HG02798 (cell line): ENCODE results near the gene CEMIP.

ENCODE experiments used
- ATAC-seq: cut with Tn5 transposase; IDR thresholded peaks from one replicate; pipeline ENCODE4 v1.9.1; 2021; ENCODE audit warnings: mild to moderate bottlenecking; ENCODE audit not compliant: unreplicated experiment, poor library complexity

CEMIP gene

DNA sequence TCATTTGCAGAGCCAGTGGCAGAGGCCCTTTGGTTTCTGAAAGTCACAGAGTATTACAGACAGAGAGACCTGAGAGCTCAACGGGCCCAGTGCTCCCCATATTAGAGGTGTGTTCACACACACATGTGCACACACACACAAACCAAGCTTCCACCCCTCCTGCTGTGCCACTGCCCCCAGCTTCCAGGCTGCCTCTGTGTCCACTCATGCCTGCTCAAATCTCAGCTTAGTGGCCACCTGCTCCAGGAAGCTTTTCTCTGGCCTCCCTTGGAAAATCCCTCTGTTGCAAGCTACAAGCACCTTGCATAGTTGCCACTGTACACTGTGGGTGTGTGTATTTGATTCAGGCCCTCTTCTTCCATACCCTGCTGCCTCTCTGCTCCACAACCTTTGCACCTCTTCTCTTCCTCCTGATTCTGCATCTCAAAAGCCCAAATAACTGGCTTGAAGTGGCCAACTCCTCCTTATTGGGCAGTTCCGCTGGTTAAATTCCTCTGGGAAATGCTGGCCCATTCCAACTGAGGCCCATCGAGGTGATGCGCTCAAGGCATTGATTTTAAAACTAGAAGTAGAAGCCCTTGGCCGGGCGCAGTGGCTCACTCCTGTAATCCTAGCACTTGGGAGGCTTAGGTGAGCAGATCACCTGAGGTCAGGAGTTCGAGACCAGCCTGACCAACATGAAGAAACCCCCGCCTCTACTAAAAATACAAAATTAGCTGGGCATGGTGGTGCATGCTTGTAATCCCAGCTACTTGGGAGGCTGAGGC lies 187.4 kb downstream of the CEMIP start:
- ATAC-seq = no peak

DNA sequence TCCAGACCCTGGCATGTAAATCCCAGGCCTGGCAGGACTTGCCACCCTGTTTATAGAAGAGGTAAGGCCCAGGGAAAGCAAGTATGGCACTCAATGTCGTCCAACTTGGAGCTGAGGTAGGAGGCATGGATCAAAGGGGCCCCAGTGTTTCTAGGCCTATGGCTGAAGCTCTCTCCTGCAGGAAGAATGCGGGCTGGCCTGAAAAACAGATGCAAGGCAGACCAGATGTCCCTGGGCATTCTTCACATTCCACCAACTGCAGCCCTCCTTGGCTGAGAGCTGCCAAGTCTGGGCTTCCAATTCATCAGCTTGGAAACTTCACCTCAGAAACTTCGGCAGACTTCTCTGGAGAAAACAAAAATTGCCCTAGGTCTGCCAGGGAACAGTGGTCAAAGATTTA lies 188.3 kb downstream of the CEMIP start:
- ATAC-seq = no peak

DNA sequence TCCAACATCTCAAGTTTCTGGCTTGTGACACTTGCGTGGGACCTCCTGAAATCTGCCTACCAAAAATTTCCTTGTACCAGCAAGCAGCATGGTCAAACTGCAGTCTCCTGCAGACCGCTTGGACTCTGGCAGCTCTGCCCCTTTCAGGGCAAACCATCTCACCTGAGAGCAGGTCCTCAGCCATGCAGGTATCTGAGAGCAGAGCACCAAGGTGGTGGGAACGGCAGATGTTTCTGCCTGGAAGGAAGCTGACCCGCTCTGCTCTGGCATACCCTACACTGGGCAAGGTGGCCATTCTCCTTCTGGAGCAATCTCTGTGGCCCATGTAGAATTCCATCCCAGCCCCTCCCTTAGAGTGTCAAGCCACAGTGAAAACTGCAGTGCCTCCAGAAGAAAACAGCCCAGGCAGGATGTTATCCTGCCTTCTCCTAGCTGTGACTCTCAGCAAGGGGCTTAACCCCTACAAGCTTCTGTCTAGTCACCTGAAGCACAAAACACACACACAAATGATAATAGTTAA lies 188.9 kb downstream of the CEMIP start:
- no peak for ATAC-seq

DNA sequence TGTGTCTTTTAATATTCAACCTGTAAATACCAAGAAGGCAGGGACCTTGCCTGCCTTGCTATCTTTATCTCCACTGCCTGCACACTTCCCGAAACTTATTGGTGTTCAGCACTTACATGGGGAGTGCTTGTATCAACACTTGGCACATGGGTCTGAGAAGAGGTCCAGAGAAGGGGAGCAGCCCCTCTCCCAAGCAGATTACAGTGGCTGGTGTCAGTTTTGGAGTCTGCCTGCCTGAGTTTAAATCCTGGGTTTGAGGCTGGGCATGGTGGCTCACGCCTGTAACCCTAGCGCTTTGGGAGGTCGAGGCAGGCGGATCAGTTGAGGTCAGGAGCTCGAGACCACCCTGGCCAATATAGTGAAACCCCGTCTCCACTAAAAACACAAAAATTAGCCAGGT lies 190.1 kb downstream of the CEMIP start:
- no peak for ATAC-seq

DNA sequence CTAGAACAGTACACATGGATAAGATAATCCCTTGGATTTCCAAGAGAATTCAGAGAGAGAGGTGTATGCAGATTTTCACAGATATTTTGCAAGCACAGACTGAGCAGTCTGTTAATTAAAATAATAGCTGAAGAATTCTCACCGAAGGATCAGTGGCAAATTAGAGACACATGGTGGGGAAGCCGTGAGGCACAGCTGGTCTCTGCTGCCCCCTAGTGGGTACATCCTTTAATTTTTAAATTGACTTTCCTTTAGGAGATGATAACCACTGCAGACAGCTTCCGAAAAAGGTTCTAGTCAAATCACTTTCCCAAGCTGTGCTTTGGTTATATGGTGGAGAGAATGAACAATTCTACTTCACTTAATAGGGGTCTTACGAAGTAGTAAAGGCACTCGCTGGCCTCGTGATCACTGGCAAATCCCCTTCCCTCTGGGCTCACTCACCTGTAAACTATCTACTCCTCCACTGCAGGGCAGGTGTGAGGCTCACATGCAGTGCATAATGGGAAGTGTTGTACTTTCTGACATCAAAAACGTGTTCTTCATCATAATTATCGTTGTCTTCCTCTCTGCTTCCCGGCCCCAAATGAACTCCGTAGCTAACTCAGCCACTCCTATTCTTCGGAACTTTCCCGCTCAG lies 191.0 kb downstream of the CEMIP start:
- ATAC-seq = peak; percentile 53

DNA sequence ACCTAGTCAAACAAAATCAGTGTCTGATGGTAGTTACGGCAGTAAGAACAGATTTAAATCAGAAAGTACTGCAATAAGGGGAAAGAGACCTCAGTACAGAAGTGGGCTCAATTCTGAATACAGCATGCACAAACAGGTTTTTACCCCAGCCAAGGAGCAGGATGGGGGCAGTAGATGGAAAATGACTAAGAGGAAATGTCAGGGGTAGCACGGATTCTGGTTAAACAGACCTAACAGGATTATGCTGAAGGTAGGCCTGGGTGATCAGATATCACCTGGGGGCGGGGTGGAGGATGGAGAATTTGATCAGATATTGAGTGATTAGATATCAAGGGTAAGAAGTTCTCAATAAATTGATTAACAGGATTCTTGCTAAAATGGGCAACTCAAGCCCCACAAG lies 191.5 kb downstream of the CEMIP start:
- no peak for ATAC-seq

DNA sequence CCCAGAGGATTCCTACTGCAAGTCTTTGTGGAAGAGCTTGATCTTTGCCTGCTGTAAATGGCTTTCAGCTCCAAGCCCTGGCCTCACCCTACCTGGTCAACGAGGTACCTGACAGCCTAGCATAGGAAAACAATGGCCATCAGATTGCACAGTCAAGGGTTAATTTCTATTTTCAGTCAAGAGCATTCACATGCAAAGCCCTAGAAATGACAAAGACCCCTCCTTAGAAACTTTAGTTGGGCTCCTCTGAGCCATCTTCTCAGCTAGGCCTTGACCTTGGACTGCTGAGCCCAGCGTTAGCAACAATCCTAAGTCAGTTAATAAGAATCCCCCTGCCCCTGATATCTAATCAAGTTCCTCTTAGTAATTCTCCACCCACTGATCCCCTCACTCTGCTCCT lies 192.0 kb downstream of the CEMIP start:
- no peak for ATAC-seq

DNA sequence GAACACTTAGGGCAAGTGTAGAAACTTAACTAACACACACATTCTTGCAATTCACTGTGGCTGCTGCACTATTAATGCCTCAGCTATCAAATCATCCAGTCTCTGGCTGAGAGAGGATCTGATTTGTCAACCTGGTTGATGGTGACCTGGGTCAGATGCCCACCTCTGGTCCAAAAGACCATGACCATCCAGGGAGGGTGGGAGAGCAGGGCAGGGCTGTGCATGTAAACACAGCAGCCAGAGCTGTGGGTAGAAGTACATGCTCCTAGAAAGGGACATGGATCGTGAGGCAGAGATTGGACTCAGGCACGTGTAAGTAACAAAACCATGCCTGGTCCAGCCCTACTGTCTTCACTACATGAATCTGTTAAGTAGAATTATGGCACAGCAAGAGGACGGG lies 193.1 kb downstream of the CEMIP start:
- ATAC-seq = no peak

DNA sequence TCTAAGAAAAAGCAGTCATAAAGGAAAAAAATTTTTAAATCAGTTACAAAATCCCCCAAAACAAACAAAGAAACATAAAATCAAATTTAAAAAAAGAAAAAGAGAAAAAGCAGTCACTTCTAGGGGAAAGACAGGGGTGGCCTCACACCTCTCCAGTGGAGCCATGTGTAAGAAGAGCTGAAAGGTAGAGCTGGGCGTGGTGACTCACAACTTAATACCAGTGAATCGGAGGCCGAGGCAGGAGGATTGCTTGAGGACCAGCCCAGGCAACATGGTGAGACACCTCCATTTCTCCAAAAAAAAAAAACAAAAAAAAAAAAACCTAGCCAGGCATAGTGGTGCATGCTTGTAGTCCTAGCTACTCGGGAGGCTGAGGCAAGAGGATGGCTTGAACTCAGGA lies 195.7 kb downstream of the CEMIP start:
- no peak for ATAC-seq

DNA sequence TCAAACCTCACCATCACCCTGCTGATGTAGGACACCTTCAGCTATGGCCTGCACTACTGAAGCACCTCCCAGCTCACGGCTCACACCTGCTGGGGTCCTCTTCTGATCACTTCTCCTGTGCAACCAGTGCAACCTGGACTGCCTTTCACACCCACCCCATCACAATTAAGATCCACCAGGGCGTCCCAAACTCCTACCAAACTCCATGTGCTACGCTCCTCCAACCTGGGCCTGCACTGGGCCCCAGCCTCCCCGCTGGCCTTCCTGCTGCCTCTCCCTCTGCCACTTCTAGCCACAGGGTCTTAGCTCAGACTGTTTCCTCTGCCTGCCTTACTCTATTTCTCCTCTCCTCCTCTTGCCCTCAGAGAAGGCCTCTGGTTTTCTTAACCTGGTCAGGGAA lies 197.7 kb downstream of the CEMIP start:
- no peak for ATAC-seq

DNA sequence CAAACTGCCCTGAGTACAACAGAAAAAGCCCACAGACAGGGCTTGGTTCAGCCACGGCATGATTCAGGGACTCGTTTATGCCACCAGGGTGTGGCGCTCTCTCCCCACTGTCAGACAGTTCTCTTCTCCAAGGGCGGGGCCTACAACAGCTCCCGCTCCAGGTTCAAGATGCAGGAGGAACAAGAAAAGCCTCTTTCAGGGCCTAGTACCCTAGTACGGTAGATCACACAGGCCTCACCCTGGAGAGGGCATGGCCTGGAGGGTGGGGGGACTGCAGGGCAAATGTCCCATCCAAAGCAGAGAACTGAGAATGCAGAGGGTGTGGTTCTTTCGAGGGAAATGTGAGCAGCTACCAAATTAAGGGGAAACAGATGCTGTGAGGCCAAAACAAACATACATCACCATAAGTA lies 198.5 kb downstream of the CEMIP start:
- ATAC-seq = no peak

DNA sequence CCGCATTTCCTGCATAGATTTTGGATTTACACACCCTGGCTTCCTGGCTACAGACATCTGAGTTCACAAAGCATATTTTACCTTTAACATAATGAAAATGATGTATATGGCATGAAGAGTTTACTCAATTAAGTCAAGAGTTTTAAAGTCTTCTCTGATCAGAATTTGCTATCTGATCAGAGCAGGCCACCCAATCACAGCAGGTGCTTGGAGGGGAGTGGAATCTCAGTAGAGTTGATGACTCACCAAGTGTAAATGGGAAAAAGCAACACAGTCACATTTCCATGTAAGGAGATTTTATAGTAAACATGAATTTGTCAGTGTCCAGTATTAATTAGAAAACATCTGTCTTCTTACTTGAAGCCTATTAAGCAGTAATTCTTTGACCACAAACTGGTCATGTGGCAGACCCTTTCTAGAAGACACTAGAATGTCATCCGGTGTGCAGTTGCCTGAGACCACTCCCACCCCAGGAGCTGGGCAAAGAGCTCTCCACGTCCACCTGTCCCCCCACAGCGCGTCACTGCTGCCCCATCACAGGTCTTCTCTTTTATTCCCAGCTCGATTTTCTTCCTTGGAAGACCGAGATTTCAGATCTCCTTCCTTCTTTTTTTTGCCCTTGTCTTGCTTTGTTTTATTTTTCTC lies 199.6 kb downstream of the CEMIP start:
- ATAC-seq = no peak

DNA sequence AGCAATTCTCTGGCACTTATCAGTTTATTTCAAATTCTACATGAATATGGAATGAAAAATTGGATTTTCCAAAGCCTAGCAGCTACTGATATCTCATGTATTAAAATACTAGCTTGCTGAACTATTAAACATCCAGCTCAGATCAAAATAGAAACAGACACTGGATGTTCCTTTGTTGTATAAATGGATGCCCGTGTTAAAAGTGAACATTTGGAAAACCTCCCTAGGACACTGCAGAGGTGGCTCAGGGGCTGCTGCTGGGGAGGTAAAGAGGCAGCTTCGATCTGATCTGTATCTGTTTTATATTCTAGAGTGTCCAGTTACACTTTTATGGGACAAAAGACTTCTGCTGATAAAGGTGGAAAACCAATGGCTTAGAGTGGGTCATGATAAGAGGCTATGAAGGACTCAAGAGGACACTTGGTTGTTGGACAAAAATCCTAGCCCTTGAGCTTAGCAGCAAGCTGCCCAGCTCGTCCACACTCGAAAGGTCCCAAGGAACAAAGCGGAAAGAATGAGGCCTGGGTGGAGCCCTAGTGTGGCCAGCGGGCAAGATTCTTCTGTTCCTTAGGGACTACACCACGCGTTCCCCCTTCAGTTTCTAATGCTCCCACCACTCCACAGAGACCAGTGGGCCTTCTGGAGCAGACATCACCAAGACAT lies 200.5 kb downstream of the CEMIP start:
- ATAC-seq = no peak

DNA sequence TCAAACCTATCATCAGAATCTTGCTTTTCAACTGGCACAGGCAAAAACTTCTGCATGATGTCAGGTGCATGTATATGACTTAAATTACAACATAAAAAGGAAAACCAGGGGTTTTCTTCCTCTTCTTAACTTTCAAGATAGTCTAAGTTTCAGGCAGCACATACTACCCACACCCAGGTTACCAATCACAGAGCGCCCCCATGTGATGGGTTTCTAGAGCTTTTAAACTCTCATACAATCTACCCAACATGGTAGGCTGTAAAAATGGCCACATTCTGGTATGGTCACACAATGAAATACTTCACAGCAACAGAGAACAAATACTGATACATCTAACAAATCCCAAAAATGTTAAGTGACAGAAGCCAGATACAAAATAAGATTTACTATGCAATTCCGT lies 203.0 kb downstream of the CEMIP start:
- ATAC-seq = no peak

DNA sequence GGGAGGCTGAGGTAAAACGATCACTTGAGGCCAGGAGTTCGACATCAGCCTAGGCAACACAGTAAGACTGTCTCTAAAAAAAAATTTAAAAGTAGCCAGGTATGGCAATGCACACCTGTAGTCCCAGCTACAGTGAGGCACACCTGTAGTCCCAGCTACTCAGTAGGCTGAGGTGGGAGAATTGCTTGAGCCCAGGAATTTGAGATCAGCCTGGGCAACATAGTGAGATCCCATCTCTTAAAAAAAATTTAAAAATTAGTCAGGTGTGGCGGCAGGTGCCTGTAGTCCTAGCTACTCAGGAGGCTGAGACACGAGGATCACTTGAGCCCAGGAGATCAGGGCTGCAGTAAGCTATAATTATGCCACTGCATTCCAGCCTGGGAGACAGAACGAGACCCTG lies 203.7 kb downstream of the CEMIP start:
- no peak for ATAC-seq

DNA sequence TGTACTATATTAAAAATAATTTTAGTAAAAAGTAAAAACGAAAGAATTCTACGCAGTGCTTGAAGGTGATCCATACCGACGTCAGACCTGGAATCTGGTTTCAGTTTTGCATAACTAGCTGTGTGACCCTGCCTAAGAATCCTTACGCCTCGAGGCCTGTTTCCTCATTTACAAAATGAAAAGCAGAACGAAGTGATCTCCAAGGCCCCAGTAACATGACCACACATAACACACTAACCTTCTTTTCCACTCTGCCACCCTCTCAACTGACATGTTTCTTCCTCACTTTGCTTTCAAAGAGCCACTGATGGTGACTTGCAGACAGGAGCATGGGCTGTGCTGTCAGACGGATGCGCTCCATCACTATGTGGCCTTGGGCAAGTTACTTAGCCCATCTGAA lies 205.7 kb downstream of the CEMIP start:
- no peak for ATAC-seq

DNA sequence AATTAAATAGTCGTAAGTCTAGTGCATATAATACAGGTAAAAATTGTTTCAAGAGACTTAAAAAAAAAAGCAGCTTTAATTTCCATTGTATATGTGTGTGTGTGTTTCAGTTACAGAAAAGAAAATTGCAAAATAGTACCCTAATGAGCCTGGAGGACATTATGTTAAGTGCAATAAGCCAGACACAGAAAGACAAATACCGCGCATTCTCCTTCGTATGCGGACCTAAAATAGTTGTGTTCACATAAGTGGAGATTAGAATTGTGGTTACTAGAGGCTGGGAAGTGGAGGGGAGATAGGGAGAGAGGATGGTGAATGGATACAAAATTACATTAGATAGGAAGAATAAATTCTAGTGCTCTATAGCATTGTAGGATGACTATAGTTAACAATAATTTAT lies 206.8 kb downstream of the CEMIP start:
- ATAC-seq = no peak

DNA sequence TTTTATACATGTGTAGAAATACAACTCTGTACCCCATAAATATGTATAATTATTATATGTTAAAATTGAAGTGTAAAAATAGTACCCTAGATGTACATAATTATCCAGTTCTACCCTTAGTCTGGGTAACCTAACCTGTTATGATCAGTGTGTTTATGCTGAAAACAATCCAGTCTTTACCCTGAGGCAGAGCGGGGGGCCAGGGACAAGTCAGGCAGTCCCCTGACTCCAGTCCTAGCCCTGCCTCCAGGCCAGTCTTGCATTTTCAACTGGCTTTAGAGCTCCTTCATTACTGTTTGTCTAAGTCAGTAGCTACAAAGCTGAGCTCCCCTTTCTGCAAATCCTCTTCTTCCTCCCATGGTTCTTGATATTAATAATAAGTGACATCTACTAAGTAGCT lies 207.3 kb downstream of the CEMIP start:
- ATAC-seq = no peak

DNA sequence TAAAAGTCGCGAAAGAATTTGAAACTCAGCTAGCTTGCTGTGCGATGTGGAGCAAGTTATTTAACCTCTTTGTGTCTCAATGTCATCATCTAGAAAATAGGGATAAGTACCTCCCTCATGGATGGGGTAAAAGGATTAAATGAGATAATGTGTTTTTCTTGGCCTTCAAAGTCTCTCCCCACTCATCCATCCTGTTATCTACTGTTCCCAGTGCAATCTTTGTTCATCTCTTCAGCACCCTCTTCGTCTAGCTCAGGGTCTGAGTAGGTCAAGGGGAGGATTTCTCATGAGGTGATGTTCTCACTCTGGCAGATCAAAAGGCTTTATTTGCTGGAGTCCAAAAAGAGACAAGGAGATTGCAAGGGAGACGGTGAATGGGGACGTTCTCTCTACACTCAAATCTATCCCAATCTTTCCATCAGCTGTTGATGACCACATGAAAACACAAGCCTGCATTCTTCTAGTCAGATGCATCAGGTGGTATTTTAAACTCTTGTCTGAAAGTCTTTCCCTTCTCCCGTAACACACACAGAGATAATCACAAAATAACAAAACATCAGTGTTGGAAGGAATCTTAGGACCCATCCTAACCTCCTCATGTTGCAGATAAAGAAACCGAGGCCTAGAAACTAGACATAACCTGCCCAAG lies 209.1 kb downstream of the CEMIP start:
- no peak for ATAC-seq

DNA sequence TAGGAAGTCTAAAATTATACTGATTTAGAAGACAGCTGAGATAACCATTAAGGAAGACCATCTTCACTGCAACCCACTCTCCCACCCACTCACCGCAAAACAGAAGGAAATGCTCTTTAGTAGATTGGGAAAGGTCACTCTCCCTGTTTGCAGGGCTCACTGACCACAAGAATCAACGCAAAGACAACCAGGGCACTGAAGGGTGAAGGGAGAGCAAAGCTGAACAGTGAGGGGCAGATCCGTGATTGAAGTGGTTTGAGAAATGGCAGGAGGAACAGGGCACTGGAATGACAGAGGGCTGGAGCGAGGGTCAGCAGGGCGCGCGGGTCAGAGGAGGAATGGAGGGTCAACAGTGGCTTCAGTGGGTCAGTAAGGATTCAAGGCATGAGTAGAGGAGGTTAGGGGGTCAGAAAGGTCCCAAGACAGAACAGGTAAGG lies 209.9 kb downstream of the CEMIP start:
- ATAC-seq = no peak
